GM12878 (cell line): Measurements from ENCODE around the gene KCNIP3. TPM values are rescaled to one million over a fixed set of nuclear protein-coding genes. Genes with fewer than 3 reads are reported as not detected.

Experiments
- ATAC-seq: fragments of 200-7000 bp; cut with Tn5 transposase; 3 replicates; pipeline ENCODE4 v1.9.1; 2020; ENCODE audit warnings: mild to moderate bottlenecking, moderate library complexity
- BruUV-seq: library from RNA; stranded (reverse); fragments of 400-500 nt; replicated peaks from 2 replicates; lab custom pipeline; 2021; lab: Mats Ljungman, UMichigan
- CTCF ChIA-PET: fragments of 300-600 bp; sonication (Branson Sonifier 250); formaldehyde crosslinking; extraction: SDS; loops from one replicate; lab custom pipeline; 2021; ENCODE audit warnings: inconsistent platforms; lab: Yijun Ruan, JAX
- POLR2A ChIA-PET: fragments of 350-600 bp; formaldehyde crosslinking; extraction: SDS; loops from one replicate; lab custom pipeline; 2021; ENCODE audit warnings: inconsistent platforms; lab: Charles Lee
- RAD21 ChIA-PET: fragments of 300-600 bp; sonication (Branson Sonifier 250); formaldehyde crosslinking; loops from one replicate; lab custom pipeline; 2023; ENCODE audit warnings: antibody characterized with exemption; ENCODE audit not compliant: unreplicated experiment; lab: Charles Lee
- SMC1A ChIA-PET: fragments of 300-600 bp; sonication (Branson Sonifier 250); formaldehyde crosslinking; loops from one replicate; lab custom pipeline; 2023; ENCODE audit not compliant: unreplicated experiment, uncharacterized antibody; lab: Charles Lee
- DNase-seq: peaks from one replicate; pipeline ENCODE4 v3.0.0-alpha.2; 2011; ENCODE audit warnings: low read depth, low spot score
- FAIRE-seq: peaks from 3 replicates; lab custom pipeline; 2011; peaks lifted over from hg19 to GRCh38; lab: Jason Lieb, UNC
- H2AFZ ChIP-seq: 2 replicates; pipeline ENCODE4 v1.6.0; 2011; ENCODE audit warnings: low read depth, low read length, control low read depth; ENCODE audit not compliant: control insufficient read depth
- H3K27ac ChIP-seq: 2 replicates; pipeline ENCODE4 v1.5.1; 2011; ENCODE audit warnings: control low read depth; ENCODE audit not compliant: control insufficient read depth, insufficient read depth
- H3K27me3 ChIP-seq, 2 experiments: replicated peaks in 1 of 2; 2 replicates each; pipeline versions ENCODE4 v1.6.0 to v1.6.1; 2011; ENCODE audit warnings: low read length in 1 of 2; ENCODE audit not compliant: control insufficient read depth in 2 of 2, insufficient read depth in 2 of 2
- H3K36me3 ChIP-seq, 2 experiments: 2 replicates each; pipeline ENCODE4 v1.5.1; 2011; ENCODE audit warnings: low read length in 1 of 2; ENCODE audit not compliant: control insufficient read depth in 2 of 2, insufficient read depth in 2 of 2
- H3K4me1 ChIP-seq: 2 replicates; pipeline ENCODE4 v1.6.1; 2011; ENCODE audit warnings: mild to moderate bottlenecking, low read length, moderate library complexity, mixed read lengths; ENCODE audit not compliant: control insufficient read depth, insufficient read depth
- H3K4me2 ChIP-seq: 2 replicates; pipeline ENCODE4 v1.6.0; 2011; ENCODE audit warnings: control low read depth; ENCODE audit not compliant: control insufficient read depth, insufficient read depth
- H3K4me3 ChIP-seq: fragments of 200-600 bp; sonication (generic); 2 replicates; pipeline ENCODE4 v1.5.1; 2016
- H3K79me2 ChIP-seq: 2 replicates; pipeline ENCODE4 v1.6.0; 2011; ENCODE audit warnings: low read length; ENCODE audit not compliant: control insufficient read depth, insufficient read depth
- H3K9ac ChIP-seq: 2 replicates; pipeline ENCODE4 v1.8.0; 2011; ENCODE audit warnings: low read length, control low read depth, mixed read lengths; ENCODE audit not compliant: control insufficient read depth, insufficient read depth
- H3K9me3 ChIP-seq: replicated peaks from 3 replicates; pipeline ENCODE4 v1.5.1; 2011; ENCODE audit warnings: mild to moderate bottlenecking, low read length; ENCODE audit not compliant: control insufficient read depth, insufficient read depth
- H4K20me1 ChIP-seq: 2 replicates; pipeline ENCODE4 v1.6.0; 2011; ENCODE audit not compliant: control insufficient read depth, insufficient read depth
- CHD4 ChIP-seq: fragments of 200-600 bp; sonication (generic); IDR thresholded peaks from 2 replicates; pipeline ENCODE4 v1.6.1; 2016; ENCODE audit warnings: mild to moderate bottlenecking
- FOS ChIP-seq: IDR thresholded peaks from 3 replicates; pipeline ENCODE4 v1.6.1; 2011; ENCODE audit warnings: borderline replicate concordance; ENCODE audit not compliant: insufficient read length; ENCODE audit errors: extremely low read depth
- FOXM1 ChIP-seq: IDR thresholded peaks from 2 replicates; pipeline ENCODE4 v1.6.1; 2012; ENCODE audit warnings: low read depth, mild to moderate bottlenecking, inconsistent platforms, low read length, moderate library complexity
- HCFC1 ChIP-seq: fragments of 150-350 bp; IDR thresholded peaks from 2 replicates; pipeline ENCODE4 v1.6.1; 2014; ENCODE audit warnings: low read length
- IKZF2 ChIP-seq, 2 experiments: fragments of 450-650 bp; IDR thresholded peaks; 2 replicates each; pipeline ENCODE4 v1.6.1; 2017; ENCODE audit warnings: mild to moderate bottlenecking in 2 of 2, moderate library complexity in 2 of 2
- POLR2AphosphoS2 ChIP-seq: IDR thresholded peaks from 2 replicates; pipeline ENCODE4 v1.6.1; 2011; ENCODE audit warnings: low read depth, mild to moderate bottlenecking, low read length, improper control_type of control experiment, moderate library complexity
- POLR2AphosphoS5 ChIP-seq: IDR thresholded peaks from 2 replicates; pipeline ENCODE4 v1.6.1; 2011; ENCODE audit warnings: mild to moderate bottlenecking, low read length, inconsistent platforms
- SMARCA5 ChIP-seq: fragments of 450-650 bp; IDR thresholded peaks from 2 replicates; pipeline ENCODE4 v1.6.1; 2017; ENCODE audit warnings: mild to moderate bottlenecking
- SMC3 ChIP-seq: IDR thresholded peaks from 2 replicates; pipeline ENCODE4 v1.6.1; 2011; ENCODE audit warnings: low read length, improper control_type of control experiment, borderline replicate concordance
- SUZ12 ChIP-seq: fragments of 200-600 bp; sonication (generic); IDR thresholded peaks from one replicate; pipeline ENCODE4 v1.6.1; 2018; ENCODE audit warnings: antibody characterized with exemption, mild to moderate bottlenecking; ENCODE audit not compliant: unreplicated experiment
- ZNF384 ChIP-seq: IDR thresholded peaks from 2 replicates; pipeline ENCODE4 v1.6.1; 2012; ENCODE audit warnings: low read depth, mild to moderate bottlenecking, low read length, improper control_type of control experiment, borderline replicate concordance
- WGBS: methylation state at CpG from one replicate; pipeline ENCODE4 v1.1.6; 2016; ENCODE audit warnings: low lambda C conversion rate; ENCODE audit not compliant: insufficient replicate concordance, insufficient coverage; ENCODE audit errors: missing lambda C conversion rate; 5-methylcytosine and 5-hydroxymethylcytosine counted together
- in situ Hi-C: fragments of 300-500 bp; cut with MboI; formaldehyde crosslinking; loops from 9 replicates; pipeline ENCODE4 v1.14.3; 2018; ENCODE audit warnings: mixed read lengths
- intact Hi-C: fragments of 100-400 bp; cut with micrococcal nuclease; formaldehyde crosslinking; loops from one replicate; pipeline ENCODE4 v1.14.2; 2022; ENCODE audit not compliant: unreplicated experiment
- polyA plus RNA-seq, 11 experiments: library from polyadenylated mRNA; depleted of rRNA in 4 of 11; unstranded in 6 of 11; stranded (reverse) in 5 of 11; fragments of >200 nt; fragmentation: Nextera tagmentation in 4 of 11; fragmentation: Illumina TruSeq in 1 of 11; extraction: Ambion mirVana in 4 of 11; extraction: Trizol in 1 of 11; gene quantifications; 1 replicate in 1 of 11; 2 replicates in 10 of 11; pipeline versions ENCODE4 v1.2.1 to v1.2.3, GENCODE V29; 2011 to 2016; ENCODE audit warnings: inconsistent platforms in 2 of 11, missing spikeins in 2 of 11, low read depth in 1 of 11
- total RNA-seq, 4 experiments: library from RNA; depleted of rRNA in 3 of 4; stranded (reverse); fragments of >200 nt in 3 of 4; fragmentation: Illumina TruSeq in 1 of 4; extraction: Trizol in 1 of 4; gene quantifications; 2 replicates each; pipeline versions ENCODE4 v1.2.1 to v1.2.3, GENCODE V29; 2013 to 2021

The KCNIP3 gene
- total and polyA plus RNA-seq, 10 of the 15 experiments (the other 5 are each of a cell fraction or from before 2014, with no cell fraction given): not detected

GRCh38 chr2:95317123-95317500 lies 20.0 kb downstream of the KCNIP3 start:
- no peak overlapping the region for H3K27ac ChIP-seq
- no peak overlapping the region for H3K9ac ChIP-seq
- SMC1A ChIA-PET: no interaction called here
- no peaks in the 10 kb centered on the region for H3K9me3 ChIP-seq
- no peaks in the 10 kb centered on the region for H3K36me3 ChIP-seq
- DNase-seq: no peak
- no peaks in the 10 kb centered on the region for H3K79me2 ChIP-seq
- no peaks in the 10 kb centered on the region for H3K4me1 ChIP-seq
- WGBS: 2% methylated on average over 6 of the region's 6 CpGs
- in situ Hi-C loops (no loop called here), intact Hi-C loops (no loop called here)
- POLR2A ChIA-PET: no interaction called here
- CTCF ChIA-PET: interaction anchor here (0.9 to 3.8 kb wide), 2 partner anchors 72 to 86 kb away, joined by 3 to 17 read pairs; no protein-coding TSS in a partner anchor
- TF ChIP-seq FOS (no peak), FOXM1 (no peak), ZNF384 (no peak), IKZF2 (IDR thresholded peaks at IDR 0.05) (no peak), CHD4 (no peak)
- no peak for FAIRE-seq
- H4K20me1 ChIP-seq: no peaks in the 10 kb centered on the region
- BruUV-seq: no TSS peak
- H3K27me3 ChIP-seq: no peaks in the 10 kb centered on the region; a peak in 1 of 4 replicates
- H3K4me2 ChIP-seq: no peak overlapping the region
- H3K4me3 ChIP-seq: no peak overlapping the region
- no peak overlapping the region for H2AFZ ChIP-seq
- no peak for ATAC-seq
- RAD21 ChIA-PET: interaction anchor here (2.0 kb wide), 1 partner anchor 86 kb away, joined by 7 read pairs; no protein-coding TSS in a partner anchor

GRCh38 chr2:95317665-95318425 lies 20.7 kb downstream of the KCNIP3 start:
- CTCF ChIA-PET: interaction anchor here (0.9 kb wide), 1 partner anchor 72 kb away, joined by 3 read pairs; no protein-coding TSS in a partner anchor
- Histone ChIP-seq H2AFZ (no peak overlapping the region), H3K9ac (no peak overlapping the region), H4K20me1 (no peaks in the 10 kb centered on the region)
- no TSS peak for BruUV-seq
- 33% methylated on average over 12 of the region's 12 CpGs for WGBS
- ATAC-seq: no peak
- TF ChIP-seq POLR2AphosphoS2: no peak
- TF ChIP-seq SMC3: no peak
- no peak for TF ChIP-seq POLR2AphosphoS5
- TF ChIP-seq HCFC1: no peak
- TF ChIP-seq SUZ12: no peak
- no peak for TF ChIP-seq SMARCA5
- TF ChIP-seq, all 136 proteins: peak for 0
- ChIA-PET RAD21 (no interaction called here), SMC1A (no interaction called here), POLR2A (no interaction called here)
- intact Hi-C loops: no loop called here
- H3K79me2 ChIP-seq: no peaks in the 10 kb centered on the region
- no peaks in the 10 kb centered on the region for H3K9me3 ChIP-seq
- no peaks in the 10 kb centered on the region for H3K4me1 ChIP-seq
- no peaks in the 10 kb centered on the region for H3K36me3 ChIP-seq
- no peak overlapping the region for H3K27ac ChIP-seq
- no peak overlapping the region for H3K4me2 ChIP-seq
- in situ Hi-C loops: no loop called here
- DNase-seq: no peak
- no peaks in the 10 kb centered on the region; a peak in 1 of 4 replicates for H3K27me3 ChIP-seq
- H3K4me3 ChIP-seq: no peak overlapping the region
- FAIRE-seq: no peak
